ENCODE measurements around the gene PNLDC1. TPM values are rescaled to one million over a fixed set of nuclear protein-coding genes. Genes with fewer than 3 reads are reported as not detected.
"Not testable (repeated sequence)": the region's sequence is repeated elsewhere in the genome, so short reads cannot be mapped to it uniquely, and the experiment has no call there.

The PNLDC1 gene
- total and polyA plus RNA-seq, 4 donors = 0.08 to 3.1 (median 0.58) TPM; not detected in 1

- no peak for TF ChIP-seq REST (IDR thresholded peaks at IDR 0.05)
- TF ChIP-seq JUND (IDR thresholded peaks at IDR 0.05) = no peak
- no peak for TF ChIP-seq NR2F2 (IDR thresholded peaks at IDR 0.05)
- TF ChIP-seq HNF4G (IDR thresholded peaks at IDR 0.05) = no peak
- no peak for TF ChIP-seq RXRA (IDR thresholded peaks at IDR 0.05)
These were observed 9.0 kb upstream of the PNLDC1 start (continued) for GRCh38 chr6:159790956-159791598.

GRCh38 chr6:159794976-159795375, 5.1 kb upstream of the PNLDC1 start:
- not testable (repeated sequence) for DNase-seq (ENCODE audit: low spot score); H3K9ac ChIP-seq (ENCODE audit: low read depth in 1 of 2, low read length in 2 of 2); H3K4me3 ChIP-seq (ENCODE audit: low read depth in 1 of 3, low read length in 3 of 3); H3K27ac ChIP-seq (ENCODE audit: low read depth in 1 of 2, low read length in 2 of 2); H3K27me3 ChIP-seq (ENCODE audit: control insufficient read depth in 4 of 4, insufficient read depth in 4 of 4, low read length in 3 of 4); H3K9me3 ChIP-seq (ENCODE audit: control insufficient read depth in 4 of 4, low read length in 3 of 4)
- Histone ChIP-seq H3K36me3 (ENCODE audit: control insufficient read depth in 4 of 4, insufficient read depth in 3 of 4, low read depth in 1 of 4, low read length in 3 of 4) (peaks cover 6 to 30% (median 21%) of the 10 kb centered on the region in 4 donors), H3K4me1 (ENCODE audit: control insufficient read depth in 4 of 4, insufficient read depth in 4 of 4, low read length in 3 of 4) (peaks cover 3 to 17% (median 13%) of the 10 kb centered on the region in 4 donors)
- 85% methylated on average over 8 of the region's 8 CpGs for WGBS

- no peak overlapping the region for H3K9ac ChIP-seq (ENCODE audit: low read depth in 1 of 2, low read length in 2 of 2)
- no peaks in the 10 kb centered on the region for H3K27me3 ChIP-seq (ENCODE audit: control insufficient read depth in 4 of 4, insufficient read depth in 4 of 4, low read length in 3 of 4)
- H3K4me1 ChIP-seq (ENCODE audit: control insufficient read depth in 4 of 4, insufficient read depth in 4 of 4, low read length in 3 of 4) = no peaks in the 10 kb centered on the region
- no peak for DNase-seq (ENCODE audit: low spot score)
- H3K9me3 ChIP-seq (ENCODE audit: control insufficient read depth in 4 of 4, low read length in 3 of 4) = no peaks in the 10 kb centered on the region
- TF ChIP-seq ZBTB33 (IDR thresholded peaks at IDR 0.05) (no peak), JUND (IDR thresholded peaks at IDR 0.05) (no peak), FOXA2 (IDR thresholded peaks at IDR 0.05) (no peak), HNF4G (IDR thresholded peaks at IDR 0.05) (no peak), MAX (IDR thresholded peaks at IDR 0.05) (no peak), RXRA (IDR thresholded peaks at IDR 0.05) (no peak), REST (IDR thresholded peaks at IDR 0.05) (no peak), RAD21 (IDR thresholded peaks at IDR 0.05) (no peak), NR2F2 (IDR thresholded peaks at IDR 0.05) (no peak), TAF1 (conservative IDR thresholded peaks at IDR 0.05) (no peak)
- no peak overlapping the region for H3K4me3 ChIP-seq (ENCODE audit: low read depth in 1 of 3, low read length in 3 of 3)
- peaks cover 6 to 28% (median 21%) of the 10 kb centered on the region in 4 donors for H3K36me3 ChIP-seq (ENCODE audit: control insufficient read depth in 4 of 4, insufficient read depth in 3 of 4, low read depth in 1 of 4, low read length in 3 of 4)
- no peak overlapping the region for H3K27ac ChIP-seq (ENCODE audit: low read depth in 1 of 2, low read length in 2 of 2)
- 42% methylated on average over 1 of the region's 1 CpG for WGBS
These were observed 2.5 kb upstream of the PNLDC1 start for GRCh38 chr6:159797554-159797953.

Measured in liver (tissue), 9 donors.